ENCODE measurements around the gene TRAPPC2L. TPM values are rescaled to one million over a fixed set of nuclear protein-coding genes. Genes with fewer than 3 reads are reported as not detected.

TRAPPC2L gene, protein sequence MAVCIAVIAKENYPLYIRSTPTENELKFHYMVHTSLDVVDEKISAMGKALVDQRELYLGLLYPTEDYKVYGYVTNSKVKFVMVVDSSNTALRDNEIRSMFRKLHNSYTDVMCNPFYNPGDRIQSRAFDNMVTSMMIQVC
- 86.0 and 86.1 TPM in 2 replicates for total RNA-seq (2014; rRNA removed; shearing (Covaris generic))

DNA sequence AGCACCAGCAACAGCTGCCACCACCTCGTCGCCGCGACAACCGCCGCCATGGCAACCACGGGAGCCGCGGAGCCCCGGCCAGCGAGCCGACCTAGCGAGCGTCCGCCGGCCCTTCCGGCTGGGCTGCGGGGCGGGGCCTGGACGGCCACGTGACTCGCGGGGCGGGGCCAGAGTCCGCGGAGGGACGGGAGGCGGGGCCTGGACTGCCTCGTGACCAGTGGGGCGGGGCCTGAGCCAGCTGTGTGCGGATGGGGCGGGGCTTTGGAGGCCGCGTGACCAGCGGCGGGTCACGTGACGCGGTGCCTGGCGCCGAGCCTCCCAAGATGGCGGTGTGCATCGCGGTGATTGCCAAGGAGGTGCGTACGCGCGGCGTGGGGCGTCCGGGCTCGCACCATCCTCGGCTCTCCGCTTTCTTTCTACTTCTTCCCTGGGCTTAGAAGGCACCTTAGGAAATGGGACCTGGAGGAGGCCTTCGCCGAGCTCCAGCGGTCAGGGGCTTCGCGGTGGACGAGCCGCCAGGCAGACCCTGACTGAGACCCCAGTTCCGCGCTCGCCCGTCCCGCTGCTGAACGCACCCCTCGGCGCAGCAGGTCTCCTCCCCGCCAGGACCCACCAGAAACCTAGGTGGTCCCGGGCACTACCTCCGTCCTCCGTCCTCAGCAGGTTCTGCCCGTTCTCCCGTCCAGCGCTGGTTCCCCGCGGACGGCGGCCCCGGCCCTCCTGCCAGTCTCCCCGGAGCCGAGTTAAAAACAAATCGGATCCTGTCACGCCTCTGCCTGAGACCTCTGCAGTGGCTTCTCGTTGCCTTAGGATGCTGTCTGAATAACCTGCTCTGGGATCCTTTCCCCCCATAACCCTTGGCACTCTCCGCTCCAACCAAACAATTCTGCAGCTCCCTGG lies at the start of gene TRAPPC2L, which contains the start of gene GALNS:
TSS of gene TRAPPC2L (plus strand) at position 300 of the 900 bp plus-strand sequence. CDS start at position 324, 24 bp downstream.
TSS of gene GALNS (minus strand) at position 120 of the 900 bp plus-strand sequence. CDS start at position 50, 70 bp downstream.
- in situ Hi-C loops (cut with HindIII; ENCODE audit: low sequenced_read_pairs): no loop called here
- peak; percentile 96 for DNase-seq (ENCODE audit: low spot score)

DNA sequence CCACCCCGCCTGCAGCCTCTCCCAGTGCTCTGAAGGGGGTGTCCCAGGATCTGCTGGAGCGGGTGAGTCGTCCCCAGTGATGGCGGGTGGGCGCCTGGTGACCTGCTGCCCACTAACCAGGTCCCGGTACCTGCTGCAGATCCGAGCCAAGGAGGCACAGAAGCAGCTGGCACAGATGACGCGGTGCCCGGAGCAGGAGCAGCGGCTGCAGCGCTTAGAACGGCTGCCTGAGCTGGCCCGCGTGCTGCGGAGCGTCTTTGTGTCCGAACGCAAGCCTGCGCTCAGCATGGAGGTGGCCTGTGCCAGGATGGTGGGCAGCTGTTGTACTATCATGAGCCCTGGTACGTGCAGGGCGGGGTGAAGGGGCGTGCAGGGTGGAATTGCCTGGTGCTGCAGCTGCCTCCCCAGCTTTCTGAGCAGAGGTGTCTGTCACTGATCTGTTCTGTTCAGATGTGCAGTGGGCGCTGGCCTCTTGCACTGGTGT lies 49.7 kb upstream of the TRAPPC2L start:
- DNase-seq (ENCODE audit: low spot score): no peak
- in situ Hi-C loops (cut with HindIII; ENCODE audit: low sequenced_read_pairs): no loop called here

DNA sequence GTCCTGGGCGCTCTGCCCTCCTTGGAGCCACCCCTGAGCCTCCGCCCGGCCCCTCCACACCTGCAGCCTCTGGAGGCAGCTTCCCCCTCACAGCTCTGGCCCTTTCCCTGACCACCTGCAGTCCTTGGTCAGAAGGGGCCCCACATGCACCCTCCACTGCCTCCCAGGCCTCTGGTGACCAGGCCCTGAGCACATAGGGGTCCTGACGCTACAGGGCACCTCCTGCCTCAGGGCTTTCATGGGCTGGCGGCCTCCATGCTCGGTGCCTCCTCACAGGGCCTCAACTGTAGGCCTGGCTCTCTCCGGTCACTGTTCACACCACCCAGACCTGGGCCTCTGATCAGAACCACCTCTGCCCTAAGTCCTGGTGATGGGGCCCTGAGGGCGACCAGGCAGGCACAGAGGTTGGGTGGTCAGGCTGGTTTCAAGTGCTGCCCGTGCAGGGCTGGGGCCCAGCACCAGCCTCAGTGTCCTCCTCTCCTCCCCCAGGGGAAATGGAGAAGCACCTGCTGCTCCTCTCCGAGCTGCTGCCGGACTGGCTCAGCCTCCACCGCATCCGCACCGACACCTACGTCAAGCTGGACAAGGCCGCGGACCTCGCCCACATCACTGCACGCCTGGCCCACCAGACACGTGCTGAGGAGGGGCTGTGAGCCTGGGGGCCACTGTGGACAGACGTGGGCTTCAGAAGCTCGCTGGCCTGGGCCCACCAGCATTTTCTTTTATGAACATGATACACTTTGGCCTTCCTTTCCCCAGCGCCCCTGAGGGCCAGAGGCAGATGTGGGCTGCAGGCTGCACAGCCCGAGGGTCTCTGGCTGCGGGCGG lies 49.1 kb upstream of the TRAPPC2L start:
- in situ Hi-C loops (cut with HindIII; ENCODE audit: low sequenced_read_pairs): no loop called here
- DNase-seq (ENCODE audit: low spot score): no peak

DNA sequence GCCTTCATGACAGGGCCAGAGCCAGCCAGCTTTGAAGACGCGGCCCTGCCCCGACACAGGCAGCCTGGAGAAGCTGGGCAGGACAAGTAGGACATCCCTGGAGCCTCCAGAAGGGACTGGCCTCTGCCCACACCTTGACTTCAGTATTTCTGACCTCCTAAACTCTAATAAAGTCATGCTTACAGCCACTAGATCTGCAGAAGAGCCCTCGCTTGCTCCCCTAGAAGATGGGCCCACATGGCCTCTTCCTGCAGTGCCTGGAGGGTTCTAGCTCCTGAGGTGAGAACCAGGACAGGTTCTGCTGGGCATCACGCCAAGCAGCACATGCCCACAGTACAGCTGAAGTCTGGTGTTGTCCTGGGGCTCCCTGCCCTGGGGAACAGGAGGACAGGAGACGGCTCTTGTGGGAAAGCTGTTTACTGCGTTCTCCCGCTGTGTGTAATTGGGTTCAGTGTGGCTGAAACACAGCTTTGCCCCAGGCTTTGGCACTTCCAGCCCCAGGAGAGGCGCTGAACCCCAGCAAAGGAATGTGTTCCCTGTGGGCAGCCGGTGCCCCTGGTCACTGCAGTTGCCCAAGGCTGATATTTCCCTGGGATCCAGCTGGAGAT lies 47.8 kb upstream of the TRAPPC2L start:
- in situ Hi-C loops (cut with HindIII; ENCODE audit: low sequenced_read_pairs): no loop called here
- peak; percentile 45 for DNase-seq (ENCODE audit: low spot score)

DNA sequence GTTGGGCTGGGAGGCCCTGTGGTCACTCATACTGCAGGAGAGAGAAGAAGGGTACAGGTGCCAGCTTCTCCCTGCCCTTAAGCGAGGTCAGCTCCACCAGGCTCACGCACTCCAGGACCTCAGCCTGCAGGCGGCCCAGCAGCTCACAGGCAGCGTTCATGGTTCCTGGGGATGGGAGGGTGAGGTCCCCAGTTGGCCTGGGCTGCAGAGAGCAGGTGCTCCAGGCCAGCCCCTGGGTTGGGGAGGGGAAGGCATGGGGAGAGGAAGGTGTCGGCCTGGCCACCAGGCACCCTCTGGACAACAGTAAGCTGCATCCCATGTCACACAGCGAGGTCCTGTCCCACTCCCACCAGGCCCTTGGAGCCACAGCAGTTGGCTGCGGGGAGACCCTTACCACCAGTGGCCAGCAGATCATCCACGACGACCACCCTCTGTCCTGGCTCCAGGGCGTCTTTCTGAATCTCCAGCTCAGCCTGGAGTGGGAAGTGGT lies 47.2 kb upstream of the TRAPPC2L start:
- in situ Hi-C loops (cut with HindIII; ENCODE audit: low sequenced_read_pairs): no loop called here
- DNase-seq (ENCODE audit: low spot score): no peak

DNA sequence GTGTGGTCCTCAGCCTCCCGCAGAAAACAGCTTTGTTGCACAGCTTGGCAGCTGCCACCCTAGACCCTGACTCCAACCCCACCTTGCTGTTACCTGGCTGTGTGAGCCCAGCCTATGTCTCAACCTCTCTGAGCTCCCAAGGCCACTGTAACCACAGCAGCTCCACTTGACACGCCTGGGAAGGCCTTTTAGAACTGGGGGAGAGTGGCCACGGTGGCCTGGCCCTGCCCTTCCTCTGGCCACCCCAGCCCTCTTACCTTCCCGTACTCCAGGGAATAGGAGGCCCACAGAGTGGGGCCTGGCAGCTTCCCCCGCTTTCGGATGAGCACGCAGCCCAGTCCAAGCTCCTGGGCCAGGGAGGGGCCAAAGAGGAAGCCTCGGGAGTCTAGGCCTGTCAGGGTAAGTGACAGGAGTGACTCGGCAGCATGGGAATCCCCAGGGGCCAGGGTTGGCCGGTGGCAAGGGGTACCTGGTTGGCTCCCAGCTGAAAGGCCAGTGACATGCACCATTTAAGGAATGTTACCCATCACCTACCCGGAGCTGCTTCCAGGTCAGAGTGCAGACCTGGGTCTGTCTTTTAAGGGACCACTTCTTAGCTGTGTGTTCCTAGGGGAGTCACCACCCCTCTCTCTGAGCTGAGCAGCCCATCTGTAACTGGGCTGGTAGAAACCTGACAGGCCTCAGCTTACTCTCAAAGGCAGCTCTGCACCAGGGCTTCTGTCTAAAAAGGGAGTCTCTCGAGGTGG lies 46.6 kb upstream of the TRAPPC2L start:
- no peak for DNase-seq (ENCODE audit: low spot score)
- in situ Hi-C loops (cut with HindIII; ENCODE audit: low sequenced_read_pairs): no loop called here

DNA sequence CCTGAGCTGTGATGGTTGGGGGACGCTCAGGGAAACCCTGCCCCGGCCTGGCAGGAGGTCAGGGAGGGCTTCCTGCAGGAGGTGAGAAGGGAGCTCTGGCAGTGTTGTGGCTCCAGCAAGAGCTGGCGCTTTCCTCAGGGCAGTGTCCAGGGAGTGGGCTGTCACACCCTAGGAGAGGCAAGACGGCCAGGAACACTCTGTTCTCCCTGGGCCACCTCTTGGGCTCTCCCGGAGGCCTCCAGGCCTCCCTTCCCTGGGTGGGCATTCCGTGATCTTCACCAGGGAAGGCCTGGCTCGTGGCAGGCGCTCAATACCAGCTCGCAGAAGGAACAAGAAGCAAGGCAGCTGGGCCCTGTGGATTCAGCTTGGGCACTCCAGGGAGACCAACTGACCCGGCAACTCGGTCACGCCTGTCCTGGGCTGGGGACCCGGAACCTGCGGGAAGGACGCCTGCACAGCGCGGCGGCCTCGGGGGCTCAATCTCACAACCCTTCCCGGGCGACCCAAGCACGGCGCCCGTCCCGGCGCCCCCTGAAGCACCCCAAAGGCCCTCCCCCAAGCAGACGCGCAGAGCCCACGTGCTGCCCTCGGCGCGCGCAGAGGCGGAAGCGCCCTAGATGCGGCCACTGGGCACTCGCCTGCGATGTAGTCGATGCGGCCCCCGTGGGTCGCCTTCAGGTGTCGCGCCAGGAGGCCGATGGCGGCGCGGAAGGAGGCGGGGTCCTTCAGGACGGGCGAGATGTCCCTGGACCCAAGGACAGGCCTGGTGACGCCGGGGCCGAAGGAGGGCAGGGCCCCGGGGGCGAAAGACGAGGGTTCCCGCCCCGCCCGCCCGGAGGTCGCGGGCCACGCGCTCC lies 45.8 kb upstream of the TRAPPC2L start:
- peak; percentile 77 for DNase-seq (ENCODE audit: low spot score)
- in situ Hi-C loops (cut with HindIII; ENCODE audit: low sequenced_read_pairs): no loop called here

DNA sequence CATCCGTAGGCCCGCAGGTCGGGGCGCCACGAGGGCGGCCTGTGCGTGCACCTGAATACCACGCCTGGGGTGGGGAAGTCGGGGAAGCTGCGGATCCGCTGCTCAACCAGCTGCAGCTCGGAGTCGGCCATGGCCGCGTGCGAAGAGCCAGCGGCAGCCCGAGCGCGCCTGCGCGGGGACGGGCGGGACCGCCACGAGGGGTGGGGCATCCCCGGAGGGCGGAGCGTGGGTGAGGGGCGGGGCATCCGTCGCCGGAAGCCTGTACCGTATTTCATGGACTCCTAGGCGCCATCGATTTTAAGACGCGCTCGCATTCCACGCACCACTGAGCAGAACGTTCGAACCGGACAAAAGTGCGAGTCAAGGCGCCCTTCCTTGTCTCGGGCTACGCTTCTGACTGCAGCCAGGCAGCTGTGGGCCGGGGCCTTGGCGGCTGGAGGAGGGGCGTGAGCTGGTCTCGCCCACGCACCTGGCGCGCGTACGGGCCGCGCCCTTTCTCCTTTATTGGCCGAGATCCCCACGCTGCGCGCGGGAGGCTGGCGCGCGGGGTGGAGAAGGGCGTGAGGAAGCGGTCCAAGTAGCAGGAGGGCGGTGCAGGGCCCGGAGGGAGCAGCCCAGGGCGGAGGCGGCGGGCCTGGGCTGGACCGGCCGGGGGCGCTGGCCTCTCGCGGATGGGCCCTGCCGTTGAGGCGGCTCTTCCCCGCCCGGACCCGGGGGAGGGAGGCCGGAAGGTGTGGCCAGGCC lies 45.0 kb upstream of the TRAPPC2L start, which contains the start of gene APRT:
TSS of gene APRT (minus strand) at position 160 of the 744 bp plus-strand sequence. CDS start at position 131, 29 bp downstream.
- in situ Hi-C loops (cut with HindIII; ENCODE audit: low sequenced_read_pairs): no loop called here
- peak; percentile 92 for DNase-seq (ENCODE audit: low spot score)

DNA sequence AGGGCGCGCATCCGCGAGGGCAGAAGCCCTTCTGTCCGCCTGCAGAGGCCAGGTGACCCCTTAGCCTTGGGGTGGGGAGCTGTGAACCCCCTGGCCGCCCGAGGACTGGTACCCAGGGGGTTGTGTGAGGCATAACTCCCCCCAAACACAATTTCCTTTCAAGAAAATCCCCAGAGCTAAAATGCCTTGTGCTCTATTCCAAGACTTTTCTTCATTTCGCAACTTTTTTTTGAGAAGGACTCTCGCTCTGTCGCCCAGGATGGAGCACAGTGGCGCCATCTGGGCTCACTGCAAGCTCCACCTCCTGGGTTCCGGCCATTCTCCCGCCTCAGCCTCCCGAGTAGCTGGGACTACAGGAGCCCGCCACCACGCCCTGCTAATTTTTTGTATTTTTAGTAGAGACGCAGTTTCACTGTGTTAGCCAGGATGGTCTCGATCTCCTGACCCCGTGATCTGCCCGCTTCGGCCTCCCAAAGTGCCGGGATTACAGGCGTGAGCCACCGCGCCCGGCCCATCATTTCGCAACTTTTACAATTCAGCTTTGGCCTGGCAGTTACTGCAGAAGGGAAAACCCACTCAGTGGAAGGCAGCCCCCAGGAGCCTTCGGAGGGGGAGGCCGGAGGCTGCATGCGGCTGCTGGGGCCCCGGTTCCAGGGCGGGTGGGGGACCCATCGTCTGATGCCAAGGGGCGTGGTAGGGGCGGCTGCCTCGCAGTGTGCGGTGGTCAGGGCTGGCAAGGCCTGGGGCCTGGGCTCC lies 44.2 kb upstream of the TRAPPC2L start:
- peak; percentile 52 for DNase-seq (ENCODE audit: low spot score)
- in situ Hi-C loops (cut with HindIII; ENCODE audit: low sequenced_read_pairs): no loop called here

DNA sequence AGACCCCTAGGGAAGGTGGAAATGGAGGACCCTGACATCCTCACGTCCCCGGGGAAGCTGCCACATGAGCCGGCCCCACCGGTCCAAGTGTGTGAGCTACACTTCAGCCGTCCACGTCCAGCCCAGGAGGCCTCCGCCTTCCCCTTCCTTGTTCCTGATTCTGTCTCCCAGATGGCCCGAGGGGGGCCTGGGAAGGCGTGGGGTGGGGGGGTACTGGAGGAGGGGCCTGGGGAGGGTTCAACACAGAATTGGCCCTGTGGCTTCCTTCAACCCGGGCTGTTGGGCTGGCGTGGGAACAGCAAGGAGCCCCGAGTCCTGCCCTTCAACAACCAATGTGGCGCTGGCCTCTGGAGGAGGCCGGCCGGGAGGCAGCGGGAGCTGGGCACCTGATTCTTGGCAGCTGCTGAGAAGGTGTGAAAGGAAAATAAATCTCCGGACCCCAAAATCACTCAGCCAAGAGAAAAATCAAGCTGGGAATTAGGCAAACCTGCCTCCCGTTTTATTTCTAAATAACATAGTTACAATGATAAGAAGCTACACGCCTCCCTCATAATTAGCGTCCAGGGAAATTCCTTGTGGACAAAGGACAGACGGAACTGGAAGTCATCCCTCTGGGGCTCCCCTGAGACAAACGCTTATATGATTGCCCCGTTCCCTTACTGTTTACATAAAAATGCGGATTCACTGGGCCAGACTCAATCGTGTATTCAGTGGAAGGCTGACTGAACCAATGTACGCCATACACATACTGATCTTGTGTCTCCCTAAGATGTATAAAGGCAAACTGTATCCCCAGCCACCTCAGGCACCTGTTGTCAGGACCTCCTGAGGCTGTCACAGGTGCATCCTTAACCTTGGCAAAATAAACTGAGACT lies 43.4 kb upstream of the TRAPPC2L start:
- in situ Hi-C loops (cut with HindIII; ENCODE audit: low sequenced_read_pairs): no loop called here
- DNase-seq (ENCODE audit: low spot score): no peak

DNA sequence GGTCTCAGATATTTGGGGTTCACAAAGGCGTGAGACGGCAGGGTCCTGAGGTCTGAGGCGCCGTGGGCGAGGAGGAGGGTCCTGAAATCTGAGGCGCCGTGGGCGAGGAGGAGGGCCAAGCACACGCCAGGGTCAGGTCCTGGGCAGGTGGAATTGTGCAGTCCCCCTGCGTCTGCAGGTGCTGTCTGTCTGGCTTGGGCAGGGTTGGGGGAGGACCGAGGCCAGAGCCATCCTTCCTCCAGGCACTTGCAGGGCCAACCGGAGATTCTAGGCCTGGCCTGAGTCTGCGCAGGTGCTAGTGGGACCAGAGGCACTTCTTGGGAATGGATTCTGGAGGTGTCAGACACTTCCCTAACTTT lies 42.8 kb upstream of the TRAPPC2L start:
- no peak for DNase-seq (ENCODE audit: low spot score)
- in situ Hi-C loops (cut with HindIII; ENCODE audit: low sequenced_read_pairs): no loop called here

DNA sequence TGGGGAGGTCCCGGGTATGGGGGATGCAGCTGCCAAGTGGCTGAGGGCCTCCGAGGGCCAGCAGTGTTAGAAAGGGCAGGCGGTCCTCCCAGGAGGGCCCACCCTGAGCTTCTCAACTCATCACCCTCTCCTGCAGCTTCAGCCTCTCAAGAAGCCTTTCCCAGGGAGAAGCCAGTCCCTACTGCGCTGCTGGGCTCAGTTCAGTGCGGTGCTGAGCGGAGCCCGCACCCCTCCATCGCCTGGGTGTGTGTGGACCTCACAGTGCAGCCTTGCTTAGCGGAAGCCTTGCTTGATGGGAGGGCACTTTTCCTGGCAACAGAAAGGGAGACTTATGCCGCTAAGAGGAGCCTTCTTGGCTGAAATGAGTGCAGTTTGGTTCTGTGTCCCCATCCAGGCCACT lies 41.7 kb upstream of the TRAPPC2L start:
- in situ Hi-C loops (cut with HindIII; ENCODE audit: low sequenced_read_pairs): no loop called here
- no peak for DNase-seq (ENCODE audit: low spot score)

DNA sequence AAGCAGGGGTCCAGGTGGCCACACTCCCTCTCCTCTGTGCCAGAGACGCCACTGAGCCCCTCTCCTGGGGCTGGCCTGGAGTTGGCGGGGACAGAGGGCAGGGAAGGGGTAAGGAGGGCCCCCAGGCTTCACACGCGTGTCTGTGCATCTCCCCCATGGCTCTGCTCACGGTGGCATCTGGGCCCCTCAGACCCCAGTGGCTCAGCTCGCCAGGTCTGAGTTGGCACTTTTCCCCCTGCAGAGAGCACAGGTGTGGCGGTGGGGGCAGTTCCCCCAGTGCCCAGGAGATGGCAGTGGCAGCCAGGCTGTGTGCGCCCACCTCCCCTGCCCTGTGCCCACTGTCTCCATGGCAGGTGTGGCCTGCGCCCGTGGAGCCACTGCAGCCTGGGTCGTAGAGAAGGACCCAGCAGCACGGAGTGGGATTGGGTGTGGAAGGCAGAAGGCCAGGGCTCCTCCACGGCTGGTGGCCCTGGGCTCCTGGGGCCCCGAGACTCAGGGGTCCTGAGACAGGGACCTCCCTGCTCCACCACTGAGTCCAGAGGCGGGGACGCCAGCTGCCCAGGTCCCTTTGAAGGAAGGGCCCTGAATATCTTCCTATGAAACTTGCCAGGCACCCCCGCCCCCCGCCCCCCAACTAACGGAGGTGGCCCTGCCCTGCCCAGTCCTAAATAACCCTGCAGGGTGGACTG lies 40.9 kb upstream of the TRAPPC2L start:
- in situ Hi-C loops (cut with HindIII; ENCODE audit: low sequenced_read_pairs): no loop called here

DNA sequence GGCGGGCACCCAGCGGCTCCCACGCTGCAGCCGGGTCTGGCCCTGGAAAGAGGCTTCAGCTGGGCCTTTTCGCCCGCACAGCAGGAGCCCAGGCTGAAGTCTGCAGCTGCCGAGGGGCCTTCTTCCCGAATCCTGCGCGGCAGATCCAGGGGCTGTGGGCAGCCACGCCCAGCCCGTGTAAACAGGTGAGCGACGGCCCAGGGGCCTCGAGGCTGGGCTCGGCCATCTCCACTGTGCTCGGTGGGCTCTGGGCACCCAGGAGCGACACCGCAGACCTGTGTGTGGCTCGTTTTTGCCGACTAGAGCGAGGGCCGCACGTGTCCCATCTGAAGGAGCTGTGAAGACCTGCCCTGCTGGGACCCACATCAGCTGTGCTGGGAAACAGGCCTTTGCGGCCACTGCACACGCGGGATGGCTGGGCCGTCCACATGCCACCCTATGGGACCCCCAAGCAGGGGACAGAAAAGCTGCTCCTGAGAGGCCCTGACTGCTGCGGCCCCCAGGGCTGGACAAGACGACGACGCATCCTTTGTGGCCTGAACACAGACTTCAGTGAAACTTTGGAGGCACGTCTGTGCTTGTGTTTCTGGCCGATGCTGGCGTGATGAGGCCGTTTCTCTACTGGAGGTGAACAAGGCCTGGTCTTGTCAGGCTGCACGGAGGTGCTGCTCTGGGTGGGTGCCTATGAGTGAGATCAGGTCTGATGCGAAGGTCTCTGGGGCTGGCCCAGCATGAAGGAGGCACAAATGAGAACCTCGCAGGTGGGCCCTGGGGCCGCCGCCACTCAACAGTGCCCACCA lies 40.0 kb upstream of the TRAPPC2L start:
- DNase-seq (ENCODE audit: low spot score): no peak
- in situ Hi-C loops (cut with HindIII; ENCODE audit: low sequenced_read_pairs): no loop called here

More for the DNA sequence above, 40.9 kb upstream of the TRAPPC2L start:
- DNase-seq (ENCODE audit: low spot score): peak; percentile 50

Data from G401 (cell line).